B cell (primary cell): Measurements from ENCODE around the gene DLGAP4.

Source experiments
- CTCF ChIP-seq: fragments of 200-600 bp; IDR thresholded peaks from one replicate; pipeline ENCODE4 v1.8.0; 2022; ENCODE audit warnings: antibody characterized with exemption, mild to moderate bottlenecking
- EZH2 ChIP-seq: IDR thresholded peaks from 2 replicates; pipeline ENCODE4 v1.6.1; 2012; ENCODE audit warnings: borderline replicate concordance, low read depth, mild to moderate bottlenecking, moderate library complexity, low read length; ENCODE audit not compliant: insufficient read depth, poor library complexity, severe bottlenecking

GRCh38 chr20:36320898-36321695, 15.0 kb downstream of the DLGAP4 start:
- TF ChIP-seq CTCF (no peak), EZH2 (no peak)
